Renal cortex interstitium (tissue), 15 donors: ENCODE data around the gene CYTH3. TPM values are rescaled to one million over a fixed set of nuclear protein-coding genes. Genes with fewer than 3 reads are reported as not detected.
A peak's percentile ranks its signal among the peaks of the same experiment; 100 is the strongest.
"Not testable (repeated sequence)": the region's sequence is repeated elsewhere in the genome, so short reads cannot be mapped to it uniquely, and the experiment has no call there.

ENCODE experiments used
- DNase-seq, 11 donors: peaks; one replicate each; pipeline ENCODE4 v3.0.0-alpha.2; 2013; ENCODE audit warnings: low read depth in 9 of 11, low spot score in 4 of 11; ENCODE audit errors: extremely low read depth in 1 of 11
- long read RNA-seq, 16 experiments: transcript quantifications; one replicate each; lab custom pipeline, GENCODE V29; 2026
- polyA plus RNA-seq, 3 donors: library from polyadenylated mRNA; unstranded; fragments of 120-200 nt; gene quantifications; one replicate each; pipeline ENCODE4 v1.2.1, GENCODE V29; 2013; ENCODE audit not compliant: insufficient read length in 3 of 3

Gene CYTH3, protein sequence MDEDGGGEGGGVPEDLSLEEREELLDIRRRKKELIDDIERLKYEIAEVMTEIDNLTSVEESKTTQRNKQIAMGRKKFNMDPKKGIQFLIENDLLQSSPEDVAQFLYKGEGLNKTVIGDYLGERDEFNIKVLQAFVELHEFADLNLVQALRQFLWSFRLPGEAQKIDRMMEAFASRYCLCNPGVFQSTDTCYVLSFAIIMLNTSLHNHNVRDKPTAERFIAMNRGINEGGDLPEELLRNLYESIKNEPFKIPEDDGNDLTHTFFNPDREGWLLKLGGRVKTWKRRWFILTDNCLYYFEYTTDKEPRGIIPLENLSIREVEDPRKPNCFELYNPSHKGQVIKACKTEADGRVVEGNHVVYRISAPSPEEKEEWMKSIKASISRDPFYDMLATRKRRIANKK
- polyA plus RNA-seq, result 10 to 100 TPM; 33.8 to 40.4 (median 38.6) TPM
- long read RNA-seq, donor 1, full-length matches to known transcripts, result 11 of 11 reads
- long read RNA-seq, donor 1, partial matches to known transcripts, result 0 of 11 reads
- long read RNA-seq, donor 1, other reads (novel, unspliced or antisense), result 0 of 11 reads
- long read RNA-seq, donor 2, full-length matches to known transcripts, result 5 of 5 reads
- long read RNA-seq, donor 2, partial matches to known transcripts, result 0 of 5 reads
- long read RNA-seq, donor 2, other reads (novel, unspliced or antisense), result 0 of 5 reads
- long read RNA-seq, donor 3, full-length matches to known transcripts, result 13 of 21 reads
- long read RNA-seq, donor 3, partial matches to known transcripts, result 8 of 21 reads
- long read RNA-seq, donor 3, other reads (novel, unspliced or antisense), result 0 of 21 reads
- long read RNA-seq, donor 4, full-length matches to known transcripts, result 3 of 3 reads
- long read RNA-seq, donor 4, partial matches to known transcripts, result 0 of 3 reads
- long read RNA-seq, donor 4, other reads (novel, unspliced or antisense), result 0 of 3 reads
- long read RNA-seq, donor 5, result 0 reads
- long read RNA-seq, donor 6, full-length matches to known transcripts, result 5 of 11 reads
- long read RNA-seq, donor 6, partial matches to known transcripts, result 6 of 11 reads
- long read RNA-seq, donor 6, other reads (novel, unspliced or antisense), result 0 of 11 reads
- long read RNA-seq, donor 7, full-length matches to known transcripts, result 6 of 761 reads
- long read RNA-seq, donor 7, partial matches to known transcripts, result 721 of 761 reads
- long read RNA-seq, donor 7, other reads (novel, unspliced or antisense), result 34 of 761 reads
- long read RNA-seq, donor 8, result 0 reads
- long read RNA-seq, donor 9, full-length matches to known transcripts, result 5 of 10 reads
- long read RNA-seq, donor 9, partial matches to known transcripts, result 5 of 10 reads
- long read RNA-seq, donor 9, other reads (novel, unspliced or antisense), result 0 of 10 reads
- long read RNA-seq, donor 10, full-length matches to known transcripts, result 3 of 3 reads
- long read RNA-seq, donor 10, partial matches to known transcripts, result 0 of 3 reads
- long read RNA-seq, donor 10, other reads (novel, unspliced or antisense), result 0 of 3 reads
- long read RNA-seq, donor 11, full-length matches to known transcripts, result 8 of 8 reads
- long read RNA-seq, donor 11, partial matches to known transcripts, result 0 of 8 reads
- long read RNA-seq, donor 11, other reads (novel, unspliced or antisense), result 0 of 8 reads
- long read RNA-seq, donor 12, full-length matches to known transcripts, result 1 of 1 reads
- long read RNA-seq, donor 12, partial matches to known transcripts, result 0 of 1 reads
- long read RNA-seq, donor 12, other reads (novel, unspliced or antisense), result 0 of 1 reads
- long read RNA-seq, donor 13, result 0 reads
- long read RNA-seq, donor 14, full-length matches to known transcripts, result 9 of 9 reads
- long read RNA-seq, donor 14, partial matches to known transcripts, result 0 of 9 reads
- long read RNA-seq, donor 14, other reads (novel, unspliced or antisense), result 0 of 9 reads
- long read RNA-seq, donor 15, full-length matches to known transcripts, result 1 of 1 reads
- long read RNA-seq, donor 15, partial matches to known transcripts, result 0 of 1 reads
- long read RNA-seq, donor 15, other reads (novel, unspliced or antisense), result 0 of 1 reads
- long read RNA-seq, donor 16, full-length matches to known transcripts, result 23 of 34 reads
- long read RNA-seq, donor 16, partial matches to known transcripts, result 11 of 34 reads
- long read RNA-seq, donor 16, other reads (novel, unspliced or antisense), result 0 of 34 reads

DNA sequence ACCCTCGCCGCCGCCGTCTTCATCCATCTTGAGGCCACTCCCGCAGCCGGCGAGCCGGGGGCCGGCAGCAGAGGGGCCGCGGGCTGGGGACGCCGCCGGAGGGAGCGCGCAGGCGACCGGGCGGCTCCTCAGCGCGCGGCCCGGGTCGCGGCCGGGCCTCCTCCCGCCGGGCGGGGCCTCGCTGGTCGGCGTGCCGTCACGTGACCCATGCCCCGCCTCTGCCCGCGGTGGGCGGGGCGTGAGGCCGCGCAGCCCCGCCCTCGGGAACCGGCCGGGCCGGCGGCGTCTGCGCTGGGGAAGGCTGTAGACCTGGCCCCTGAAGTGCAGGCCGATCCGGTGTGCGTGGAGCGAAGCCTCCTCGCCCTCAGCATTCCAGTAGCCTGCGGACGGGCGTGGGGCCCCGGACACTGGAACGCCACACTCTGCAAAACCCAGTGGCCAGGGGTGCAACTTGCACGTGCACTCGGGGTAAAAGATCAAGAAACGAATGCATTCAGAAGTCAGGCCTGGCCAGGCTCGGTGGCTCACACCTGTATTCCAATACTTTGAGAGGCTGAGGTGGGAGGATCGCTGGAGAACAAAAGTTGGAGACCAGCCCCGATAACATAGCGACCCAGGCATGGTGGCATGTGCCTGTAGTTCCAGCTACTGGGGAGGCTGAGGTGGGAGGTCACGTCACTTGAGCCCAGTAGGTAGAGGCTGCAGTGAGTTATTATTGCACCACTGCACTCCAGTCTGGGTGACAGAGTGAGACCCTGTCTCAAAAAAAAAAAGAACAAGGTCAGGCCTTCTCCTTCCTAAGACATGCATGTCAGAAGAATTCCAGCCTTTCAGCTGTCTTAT lies at the start of gene CYTH3:
CYTH3 (minus strand) TSS at position 144 of the 843 bp plus-strand sequence; CDS start at position 27, 117 bp downstream.
- peak in 9 of 11 donors; percentile 61 to 83 (median 79) for DNase-seq

DNA sequence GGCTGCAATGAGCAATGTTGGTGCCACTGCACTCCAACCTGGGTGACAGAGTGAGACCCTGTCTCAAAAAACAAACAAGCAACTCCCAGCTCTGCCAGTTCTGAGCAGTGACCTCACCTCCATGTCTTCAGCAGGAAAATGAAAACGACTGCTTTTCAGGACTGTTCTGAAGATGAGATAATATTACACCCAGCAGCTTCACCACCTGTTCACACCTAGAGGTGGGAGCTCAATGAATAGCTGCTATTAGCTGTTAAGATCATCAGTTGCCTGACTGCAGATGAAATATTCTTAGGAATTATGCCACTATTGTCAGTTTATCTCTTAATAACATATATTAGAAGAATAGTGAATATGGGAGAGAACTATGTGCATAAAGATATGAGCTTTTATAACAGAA lies 48.4 kb upstream of the CYTH3 start:
- DNase-seq, result no peak

DNA sequence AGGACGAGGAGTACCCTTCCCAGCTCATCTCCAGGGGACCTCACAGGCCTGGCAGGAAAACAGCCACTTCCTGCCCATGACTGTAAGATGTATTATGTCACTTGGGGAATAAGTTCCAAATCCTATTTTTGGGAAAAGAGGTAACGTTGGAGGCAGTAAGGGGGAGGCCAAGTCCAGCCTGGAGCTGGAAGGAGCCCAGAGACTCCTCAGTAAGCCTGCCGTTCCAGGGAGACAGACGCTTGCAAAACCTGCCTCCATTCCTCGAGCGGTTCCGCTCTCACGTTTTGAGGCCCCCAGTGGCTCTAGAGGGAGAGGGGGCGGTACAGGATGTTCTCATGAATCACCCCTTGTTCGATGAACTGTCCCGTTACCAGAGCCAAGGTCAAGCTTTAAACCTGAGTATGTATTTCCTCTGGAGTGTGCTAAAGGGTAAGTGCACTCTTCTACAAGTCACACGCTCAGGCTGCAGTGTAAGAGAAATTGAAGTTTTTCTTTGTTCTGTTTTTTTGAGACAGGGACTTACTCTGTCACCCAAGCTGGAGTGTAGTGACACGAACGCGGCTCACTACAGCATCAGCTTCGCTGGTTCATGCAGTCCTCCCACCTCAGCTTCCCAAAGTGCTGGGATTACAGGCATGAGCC lies 45.5 kb upstream of the CYTH3 start:
- peak in 8 of 11 donors; percentile 24 to 47 (median 29) for DNase-seq

DNA sequence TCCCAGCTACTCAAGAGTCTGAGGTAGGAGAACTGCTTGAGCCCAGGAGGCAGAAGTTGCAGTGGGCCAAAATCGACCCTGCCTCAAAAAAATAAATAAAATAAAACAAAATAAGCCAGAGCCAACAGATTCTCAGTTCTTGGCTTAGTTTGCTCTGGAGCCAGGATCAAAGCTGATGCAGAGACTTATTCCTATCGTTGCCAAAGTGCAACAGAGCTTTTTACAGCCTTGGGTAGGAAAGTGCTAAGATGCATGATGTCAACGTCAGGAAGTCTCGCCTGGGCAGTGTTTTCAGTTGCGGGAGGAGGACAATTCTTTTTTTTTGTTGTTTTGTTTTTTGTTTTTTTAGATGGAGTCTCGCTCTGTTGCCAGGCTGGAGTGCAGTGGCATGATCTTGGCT lies 43.8 kb upstream of the CYTH3 start:
- DNase-seq, result no peak

DNA sequence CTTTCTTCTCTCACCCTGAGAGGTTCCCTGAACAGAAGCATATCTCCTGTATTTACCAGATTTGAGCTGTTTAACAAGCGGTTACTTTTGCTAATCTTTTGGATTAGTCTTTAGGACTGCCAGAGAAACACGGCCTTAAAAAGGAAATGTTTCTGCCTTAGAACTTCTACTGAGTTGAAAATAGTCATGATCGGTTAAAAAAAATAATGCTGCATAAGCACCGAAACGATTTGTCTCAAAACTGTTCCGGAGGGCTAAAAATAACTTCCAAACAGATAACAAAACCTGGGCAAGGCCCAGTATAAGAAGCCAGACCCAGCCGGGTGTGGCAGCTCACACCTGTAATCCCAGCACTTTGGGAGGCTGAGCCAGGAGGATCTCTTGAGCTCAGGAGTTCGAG lies 43.3 kb upstream of the CYTH3 start:
- DNase-seq, result no peak

DNA sequence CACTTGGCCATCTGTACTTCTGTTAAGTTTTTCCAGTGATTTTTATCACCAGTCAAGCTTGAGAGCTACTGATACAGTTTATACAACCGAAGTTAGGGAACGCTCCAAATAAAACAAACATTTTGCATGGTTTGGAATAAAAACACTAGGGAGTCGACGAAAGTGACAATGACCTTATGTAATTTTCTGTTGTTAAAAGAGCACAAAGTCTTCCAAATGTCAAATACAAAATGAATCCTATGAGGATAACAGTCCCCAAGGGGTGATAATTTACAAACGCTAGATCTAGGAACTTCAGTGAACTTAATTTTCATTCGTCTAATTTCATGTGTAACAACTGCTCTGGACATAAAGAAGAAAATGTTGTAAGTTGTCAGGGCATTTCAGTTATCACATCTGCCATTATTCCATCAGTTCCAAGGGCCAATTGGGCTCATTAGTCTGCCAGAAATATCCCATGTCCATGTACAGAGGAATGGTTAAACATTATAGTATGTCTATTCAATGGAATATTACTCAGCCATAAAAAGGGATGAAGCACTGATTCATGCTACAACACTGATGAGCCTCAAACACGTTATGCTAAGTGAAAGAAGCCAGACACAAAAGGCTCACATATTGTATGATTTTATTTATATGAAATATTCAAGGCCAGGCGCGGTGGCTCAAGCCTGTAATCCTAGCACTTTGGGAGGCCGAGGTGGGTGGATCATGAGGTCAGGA lies 38.0 kb upstream of the CYTH3 start:
- peak in 7 of 11 donors; percentile 17 to 60 (median 42) for DNase-seq

DNA sequence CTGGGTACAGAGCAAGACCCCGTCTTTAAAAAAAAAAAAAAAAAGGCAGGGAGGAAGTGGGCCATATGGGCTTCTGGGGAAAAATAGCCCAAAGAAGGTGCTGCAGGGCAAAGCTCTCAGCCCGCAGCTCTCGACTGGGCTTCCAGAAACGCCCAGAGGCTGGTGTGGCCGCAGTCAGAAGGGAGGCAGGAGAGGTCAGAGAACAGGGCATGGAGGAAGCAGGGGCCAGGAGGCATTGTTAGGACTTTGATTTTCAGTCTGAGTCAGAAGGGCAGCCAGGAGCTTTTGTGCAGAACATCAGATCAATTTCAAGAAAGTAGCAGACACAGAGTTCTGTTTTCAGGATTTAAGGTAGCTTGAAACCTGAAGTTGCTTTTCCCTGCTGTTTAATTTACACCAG lies 35.3 kb upstream of the CYTH3 start:
- DNase-seq, result no peak

DNA sequence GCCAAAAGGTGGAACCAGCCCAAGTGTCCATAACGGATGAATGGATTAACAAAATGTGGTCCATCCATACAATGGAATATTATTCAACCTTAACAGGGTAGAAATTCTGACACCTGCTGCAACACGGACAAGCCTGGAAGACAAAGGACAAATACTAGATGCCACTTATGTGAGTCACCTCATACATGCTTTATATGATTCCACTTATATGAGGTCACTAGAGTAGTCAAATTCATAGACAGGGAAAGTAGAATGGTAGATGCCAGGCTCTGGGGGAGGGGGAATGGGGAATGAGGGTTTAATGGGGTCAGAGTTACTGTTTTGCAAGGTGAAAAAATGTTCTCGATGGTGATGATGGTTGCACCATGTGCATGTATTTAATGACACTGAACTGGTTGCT lies 34.0 kb upstream of the CYTH3 start:
- DNase-seq, result no peak

DNA sequence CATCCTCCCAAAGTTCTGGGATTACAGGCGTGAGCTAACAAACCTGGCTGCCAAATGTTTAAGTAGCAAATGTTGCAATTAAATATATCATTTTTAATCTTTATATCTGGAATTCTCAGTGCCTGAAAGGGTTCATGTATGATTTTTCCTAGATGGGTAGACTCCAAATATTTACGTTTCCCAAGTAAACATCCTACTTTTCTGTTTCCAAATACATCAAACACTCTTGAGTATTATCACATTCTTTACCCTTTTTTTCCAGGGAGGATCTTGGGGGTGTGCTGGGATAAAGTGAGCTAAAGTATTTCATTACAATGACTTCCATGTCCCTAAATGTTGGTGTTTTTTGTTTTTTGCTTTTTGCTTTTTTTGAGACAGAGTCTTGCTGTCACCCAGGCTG lies 32.9 kb upstream of the CYTH3 start:
- no peak for DNase-seq

DNA sequence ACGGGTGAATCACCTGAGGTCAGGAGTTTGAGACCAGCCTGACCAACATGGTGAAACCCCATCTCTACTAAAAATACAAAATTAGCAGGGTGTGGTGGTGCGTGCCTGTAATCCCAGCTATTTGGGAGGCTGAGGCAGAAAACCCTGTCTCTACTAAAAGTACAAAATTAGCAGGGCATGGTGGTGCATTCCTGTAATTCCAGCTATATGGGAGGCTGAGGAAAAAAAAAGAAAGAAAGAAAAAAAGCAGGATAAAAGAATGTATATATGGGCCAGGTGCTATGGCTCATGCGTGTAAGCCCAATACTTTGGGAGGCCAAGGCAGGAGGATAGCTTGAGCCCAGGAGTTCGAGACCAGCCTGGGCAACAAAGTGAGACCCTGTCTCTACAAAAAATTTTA lies 29.0 kb upstream of the CYTH3 start:
- not testable (repeated sequence) for DNase-seq

DNA sequence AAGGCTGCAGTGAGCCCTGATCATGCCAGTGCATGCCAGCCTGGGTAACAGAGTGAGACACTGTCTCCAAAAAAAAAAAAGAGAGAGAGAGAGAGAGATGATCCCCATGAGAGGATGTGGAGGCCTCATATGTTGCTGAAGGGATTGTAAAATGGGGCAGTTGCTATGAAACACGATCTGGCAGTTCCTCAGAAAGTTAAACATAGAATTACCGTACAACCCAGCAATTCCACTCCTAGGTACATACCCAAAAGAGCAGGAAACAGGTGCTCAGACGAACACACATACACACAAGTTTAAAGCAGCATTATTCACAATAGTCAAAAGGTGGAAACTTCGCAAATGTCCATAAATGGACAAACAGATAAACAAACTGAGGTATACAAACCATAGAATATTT lies 27.4 kb upstream of the CYTH3 start:
- no peak for DNase-seq

DNA sequence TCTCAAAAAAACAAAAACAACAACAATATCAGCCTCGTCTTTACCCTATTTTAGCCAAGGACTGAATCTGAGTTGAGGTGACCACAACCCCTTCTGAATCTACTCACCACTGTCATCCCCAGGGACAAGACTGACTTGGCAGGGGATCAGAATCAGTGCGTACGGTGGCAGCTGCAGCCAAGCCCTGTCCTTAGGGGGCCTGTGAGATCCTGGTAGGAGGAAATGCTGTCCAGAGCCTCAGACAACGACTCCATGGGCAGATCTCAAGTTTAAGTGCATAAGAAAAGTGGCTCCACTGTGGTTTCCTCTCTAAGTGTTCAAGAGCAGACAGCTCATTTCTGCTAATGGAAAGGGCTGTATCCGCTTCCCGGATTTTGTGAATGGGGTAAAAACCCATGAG lies 22.4 kb upstream of the CYTH3 start:
- DNase-seq, result no peak

DNA sequence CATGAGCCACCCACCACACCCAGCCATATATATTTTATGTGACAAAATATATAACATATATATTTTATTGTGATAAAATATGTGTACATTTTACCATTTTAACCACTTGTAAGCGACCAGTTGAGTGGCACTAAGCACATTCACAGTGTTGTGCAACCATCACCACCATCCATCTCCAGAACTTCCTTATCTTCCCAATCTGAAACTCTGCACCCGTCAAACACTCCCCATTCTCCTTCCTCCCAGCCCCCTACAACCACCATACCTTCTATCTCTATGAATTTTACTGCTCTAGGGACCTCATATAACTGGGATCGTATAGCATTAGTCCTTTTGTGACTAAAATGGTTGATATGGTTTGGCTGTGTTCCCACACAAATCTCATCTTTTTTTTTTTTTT lies 20.8 kb upstream of the CYTH3 start:
- no peak for DNase-seq

DNA sequence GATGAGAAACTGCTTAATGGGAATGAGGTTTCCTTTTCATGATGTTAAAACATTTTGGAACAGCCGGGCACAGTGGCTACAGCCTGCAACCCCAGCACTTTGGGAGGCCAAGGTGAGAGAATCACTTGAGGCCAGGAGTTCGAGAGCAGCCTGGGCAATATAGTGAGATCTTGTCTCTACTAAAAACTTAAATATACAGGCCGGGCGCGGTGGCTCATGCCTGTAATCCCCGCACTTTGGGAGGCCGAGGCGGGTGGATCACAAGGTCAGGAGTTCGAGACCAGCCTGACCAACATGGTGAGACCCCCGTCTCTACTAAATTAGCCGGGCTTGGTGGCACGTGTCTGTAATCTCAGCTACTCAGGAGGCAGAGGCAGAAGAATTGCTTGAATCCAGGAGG lies 19.5 kb upstream of the CYTH3 start:
- not testable (repeated sequence) for DNase-seq

DNA sequence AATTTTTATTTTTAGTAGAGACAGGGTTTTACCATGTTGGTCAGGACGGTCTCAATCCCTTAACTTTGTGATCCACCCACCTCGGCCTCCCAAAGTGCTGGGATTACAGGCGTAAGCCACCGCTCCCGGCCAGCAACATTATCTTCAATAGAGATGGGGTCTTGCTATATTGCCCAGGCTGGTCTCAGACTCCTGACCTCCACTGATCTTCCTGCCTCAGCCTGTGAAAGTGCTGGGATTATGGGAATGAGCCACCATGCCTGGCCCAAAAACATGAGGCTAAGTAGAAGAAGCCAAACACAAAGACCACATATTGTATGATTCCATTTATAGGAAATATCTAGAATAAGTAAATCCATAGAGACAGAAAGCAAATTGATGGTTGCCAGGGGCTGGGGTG lies 19.1 kb upstream of the CYTH3 start:
- no peak for DNase-seq
